ENCODE results near the gene SELENOV.

DNA sequence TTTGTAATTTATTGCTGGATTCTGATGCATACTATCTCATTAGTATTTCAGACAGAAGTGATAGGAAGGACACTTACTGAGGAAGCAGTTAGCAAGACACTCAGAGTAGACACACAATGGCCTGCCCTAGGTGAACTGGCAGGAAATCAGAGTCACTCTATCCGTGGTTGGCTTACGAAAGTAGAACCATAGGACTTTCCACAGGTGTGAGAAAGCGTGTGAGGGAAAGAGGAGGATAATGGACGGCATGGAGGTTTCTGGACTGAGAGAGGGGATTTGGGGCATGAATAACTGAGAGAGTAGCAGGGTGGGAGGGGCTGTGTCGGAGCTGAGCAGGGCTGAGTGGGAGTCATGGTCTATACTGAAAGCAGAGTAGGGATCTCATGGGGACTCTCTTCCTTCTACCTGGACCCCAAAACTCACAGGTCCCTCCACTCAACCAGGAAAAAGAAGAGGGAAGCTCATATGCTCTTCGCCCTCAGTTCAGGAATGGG is 43.7 kb downstream of the SELENOV start:
- TF ChIP-seq CTCF (IDR thresholded peaks at IDR 0.05): no peak
- TF ChIP-seq POLR2AphosphoS5 (IDR thresholded peaks at IDR 0.05; ENCODE audit: low read depth, low read length): no peak
